Loucy (cell line): Measurements from ENCODE around the gene GAL3ST3.

ENCODE experiments used
- CTCF ChIP-seq: fragments of 200-600 bp; sonication (generic); conservative IDR thresholded peaks from 2 replicates; pipeline ENCODE4 v1.5.1; 2014; ENCODE audit warnings: mild to moderate bottlenecking, antibody characterized with exemption, low read length
- EZH2phosphoT487 ChIP-seq: fragments of 200-600 bp; IDR thresholded peaks from 2 replicates; pipeline ENCODE4 v1.6.1; 2018; ENCODE audit warnings: antibody characterized with exemption, mild to moderate bottlenecking, moderate library complexity, borderline replicate concordance

GRCh38 chr11:65997286-65997685, 51.7 kb downstream of the GAL3ST3 start:
- TF ChIP-seq CTCF = no peak
- no peak for TF ChIP-seq EZH2phosphoT487
